HL-60 (cell line): ENCODE measurements around the gene TIMM44.

Experiments used
- DNase-seq, 2 experiments: peaks; one replicate each; pipeline ENCODE4 v3.0.0-alpha.2; 2010 to 2020; ENCODE audit warnings: low read depth in 1 of 2, low spot score in 1 of 2
- H3K27ac ChIP-seq: fragments of 250-450 bp; sonication (Bioruptor Pico); replicated peaks from 2 replicates; pipeline ENCODE4 v1.5.1; 2020; ENCODE audit warnings: mild to moderate bottlenecking, moderate library complexity
- H3K27me3 ChIP-seq: fragments of 250-450 bp; sonication (Bioruptor Pico); 2 replicates; pipeline ENCODE4 v1.5.1; 2021; ENCODE audit warnings: mild to moderate bottlenecking, moderate library complexity; ENCODE audit not compliant: insufficient read depth, poor library complexity, severe bottlenecking
- H3K4me3 ChIP-seq: replicated peaks from 2 replicates; pipeline ENCODE4 v1.5.1; 2011; ENCODE audit warnings: mild to moderate bottlenecking, control low read depth, low read length; ENCODE audit not compliant: insufficient read depth
- CTCF ChIP-seq: IDR thresholded peaks from one replicate; pipeline ENCODE4 v1.5.1; 2011; ENCODE audit warnings: low read length, control low read depth, inconsistent platforms; ENCODE audit not compliant: insufficient read depth
- GABPA ChIP-seq: IDR thresholded peaks from 2 replicates; pipeline ENCODE4 v1.6.1; 2012; ENCODE audit warnings: low read depth
- POLR2AphosphoS5 ChIP-seq: IDR thresholded peaks from 2 replicates; pipeline ENCODE4 v1.6.1; 2012; ENCODE audit warnings: low read depth
- REST ChIP-seq: IDR thresholded peaks from 2 replicates; pipeline ENCODE4 v1.6.1; 2012; ENCODE audit warnings: low read depth; ENCODE audit not compliant: insufficient replicate concordance
- SPI1 ChIP-seq: IDR thresholded peaks from 2 replicates; pipeline ENCODE4 v1.6.1; 2012; ENCODE audit warnings: low read depth, mild to moderate bottlenecking, borderline replicate concordance

The TIMM44 gene

GRCh38 chr19:7901337-7901736, 42.1 kb downstream of the TIMM44 start:
- H3K4me3 ChIP-seq, result no peak overlapping the region
- no peak for DNase-seq
- TF ChIP-seq GABPA (no peak), SPI1 (no peak)

GRCh38 chr19:7900931-7901330, 42.5 kb downstream of the TIMM44 start:
- no peak for DNase-seq
- Histone ChIP-seq H3K4me3 (no peak overlapping the region), H3K27me3 (no peaks in the 10 kb centered on the region), H3K27ac (no peak overlapping the region)
- TF ChIP-seq POLR2AphosphoS5 (no peak), CTCF (no peak), REST (no peak), GABPA (no peak), SPI1 (no peak)

More at GRCh38 chr19:7901337-7901736, 42.1 kb downstream of the TIMM44 start:
- no peaks in the 10 kb centered on the region for H3K27me3 ChIP-seq
- no peak overlapping the region for H3K27ac ChIP-seq

- TF ChIP-seq CTCF (no peak), GABPA (no peak), SPI1 (no peak), REST (no peak), POLR2AphosphoS5 (no peak)
- H3K27ac ChIP-seq, result no peak overlapping the region
- H3K4me3 ChIP-seq, result no peak overlapping the region
- DNase-seq, result no peak
- no peaks in the 10 kb centered on the region for H3K27me3 ChIP-seq
These were observed 43.0 kb downstream of the TIMM44 start for GRCh38 chr19:7900401-7900870.

- Histone ChIP-seq H3K4me3 (no peak overlapping the region), H3K27me3 (no peaks in the 10 kb centered on the region), H3K27ac (no peak overlapping the region)
- TF ChIP-seq GABPA (no peak), REST (no peak)
- DNase-seq, result no peak
These were observed 43.6 kb downstream of the TIMM44 start for GRCh38 chr19:7899751-7900378.
